Suppressor macrophage (primary cell): ENCODE data around the gene CHD5.

ENCODE experiments used
- DNase-seq, 4 experiments: peaks; one replicate each; pipeline ENCODE4 v3.0.0-alpha.2; 2020 to 2022

CHD5 gene

DNA sequence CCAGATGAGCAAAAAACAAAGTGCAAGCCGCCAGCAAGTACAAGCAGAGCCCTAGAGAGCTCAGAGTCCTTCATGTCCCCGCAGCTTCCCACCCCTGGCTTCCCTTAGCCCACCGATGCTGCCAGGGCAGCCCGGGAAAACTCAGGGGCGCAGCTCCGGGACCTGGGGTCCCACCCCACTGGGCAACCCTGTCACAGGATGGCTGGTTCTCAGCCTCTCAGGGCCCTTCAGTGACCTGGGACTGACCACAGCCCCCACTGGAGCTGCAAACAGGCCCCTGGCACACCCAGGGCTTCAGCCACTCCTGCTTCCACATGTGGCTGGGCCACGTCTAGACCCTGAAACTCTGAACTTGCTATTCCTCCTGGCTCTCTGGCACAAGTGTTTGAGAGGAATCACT lies 49.5 kb downstream of the CHD5 start:
- no peak for DNase-seq

DNA sequence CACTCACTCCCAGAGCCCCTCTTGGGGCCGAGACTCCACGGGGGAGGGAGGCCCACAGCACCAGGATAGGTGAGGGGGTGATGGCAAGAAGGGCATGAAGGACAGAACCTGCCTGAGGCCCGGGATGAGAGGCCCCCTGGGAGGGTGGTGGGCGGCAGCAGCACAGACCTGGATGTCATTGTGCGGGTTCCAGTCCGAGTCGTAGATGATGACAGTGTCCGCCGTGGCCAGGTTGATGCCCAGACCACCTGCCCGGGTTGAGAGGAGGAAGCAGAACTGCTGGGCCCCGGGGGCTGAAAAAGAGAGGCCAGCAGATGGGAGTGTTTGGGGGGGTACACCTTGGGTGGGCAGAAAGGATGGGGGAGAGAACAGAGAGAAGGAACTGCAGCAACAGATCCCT lies 50.1 kb downstream of the CHD5 start:
- no peak for DNase-seq

DNA sequence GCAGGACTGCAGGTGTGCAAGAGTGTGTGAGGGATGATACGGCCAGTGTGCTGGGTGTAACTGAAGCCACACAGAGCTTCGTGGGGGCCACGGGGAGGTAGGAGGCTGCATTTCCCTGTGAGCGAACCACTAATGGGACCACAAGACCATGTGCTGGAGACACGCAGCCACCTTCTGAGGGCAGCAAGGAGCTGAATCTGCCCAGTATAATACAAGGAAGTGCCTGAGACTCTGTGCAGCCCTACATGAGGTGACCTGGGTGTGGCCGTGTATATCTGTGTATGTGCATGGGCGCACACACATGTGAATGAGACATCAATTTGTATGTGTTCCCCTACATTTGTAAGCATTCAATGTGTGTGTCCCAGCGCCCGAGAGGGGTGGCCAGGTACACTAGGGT lies 50.8 kb downstream of the CHD5 start:
- peak in 1 of 4 experiments; percentile 2 for DNase-seq

DNA sequence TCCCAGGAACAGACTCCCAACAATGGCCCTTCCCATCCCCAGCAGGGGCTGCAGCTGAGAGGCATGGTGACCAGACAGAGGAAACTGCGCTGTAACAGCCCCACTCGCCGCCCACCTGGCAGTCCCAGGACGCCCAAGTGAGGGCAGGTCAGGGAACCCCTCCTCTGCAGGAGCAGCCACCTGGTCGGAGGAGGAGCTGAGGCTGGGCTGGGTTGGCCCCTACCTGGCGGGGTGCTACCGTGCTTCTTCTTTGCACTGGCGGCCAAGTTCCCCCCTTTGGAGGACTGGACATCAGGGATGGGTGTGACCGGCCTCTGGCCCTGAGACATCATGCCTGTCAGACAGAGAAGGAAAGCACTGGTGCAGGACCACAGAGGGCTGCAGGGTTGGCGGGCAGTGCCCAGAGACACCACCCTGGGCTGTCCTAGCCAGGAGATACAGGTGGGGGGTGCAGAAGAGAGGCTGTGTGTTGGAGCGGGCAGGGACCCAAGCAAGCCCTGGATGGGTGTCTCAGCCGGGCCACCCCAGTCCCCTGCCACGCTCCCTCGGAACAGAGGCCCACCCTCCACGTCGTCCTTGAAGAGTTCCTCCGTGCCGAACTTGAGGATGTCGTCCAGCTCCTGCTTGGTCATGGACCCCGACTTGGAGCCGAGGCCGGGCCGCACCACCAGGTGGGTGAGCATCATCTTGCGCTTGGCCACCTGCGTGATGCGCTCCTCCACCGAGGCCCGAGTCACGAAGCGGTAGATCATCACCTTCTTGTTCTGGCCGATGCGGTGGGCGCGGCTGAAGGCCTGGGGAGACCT lies 51.6 kb downstream of the CHD5 start:
- DNase-seq = peak in 1 of 4 experiments; percentile 1

DNA sequence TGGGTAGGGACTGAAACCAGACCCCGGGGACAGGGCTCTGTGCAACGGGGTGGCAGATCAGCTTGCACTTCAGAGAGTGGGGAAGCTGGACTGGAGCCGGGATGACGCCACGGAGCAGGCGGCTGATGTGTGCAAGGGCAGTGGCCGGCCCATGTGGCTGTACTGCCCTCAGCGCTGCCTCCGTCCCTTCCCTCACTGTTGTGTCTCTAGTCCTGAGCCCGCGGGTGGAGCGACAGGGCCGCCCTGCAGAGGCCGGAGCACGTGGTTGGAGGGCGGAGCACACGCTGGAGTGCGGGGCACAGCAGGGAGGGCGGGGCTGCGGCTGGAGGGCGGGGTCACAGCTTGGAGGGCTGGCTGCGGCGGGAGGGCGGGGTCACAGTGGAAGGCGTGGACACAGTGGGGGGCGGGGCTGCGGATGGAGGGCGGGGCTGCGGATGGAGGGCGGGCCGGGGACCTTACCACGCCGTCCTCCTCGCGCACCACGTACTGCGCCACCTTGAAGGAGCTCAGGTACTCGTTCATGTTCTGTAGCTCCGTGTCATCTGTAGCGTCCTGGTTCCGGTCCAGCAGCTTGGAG lies 52.4 kb downstream of the CHD5 start:
- peak; percentile 81 to 93 (median 89) for DNase-seq

DNA sequence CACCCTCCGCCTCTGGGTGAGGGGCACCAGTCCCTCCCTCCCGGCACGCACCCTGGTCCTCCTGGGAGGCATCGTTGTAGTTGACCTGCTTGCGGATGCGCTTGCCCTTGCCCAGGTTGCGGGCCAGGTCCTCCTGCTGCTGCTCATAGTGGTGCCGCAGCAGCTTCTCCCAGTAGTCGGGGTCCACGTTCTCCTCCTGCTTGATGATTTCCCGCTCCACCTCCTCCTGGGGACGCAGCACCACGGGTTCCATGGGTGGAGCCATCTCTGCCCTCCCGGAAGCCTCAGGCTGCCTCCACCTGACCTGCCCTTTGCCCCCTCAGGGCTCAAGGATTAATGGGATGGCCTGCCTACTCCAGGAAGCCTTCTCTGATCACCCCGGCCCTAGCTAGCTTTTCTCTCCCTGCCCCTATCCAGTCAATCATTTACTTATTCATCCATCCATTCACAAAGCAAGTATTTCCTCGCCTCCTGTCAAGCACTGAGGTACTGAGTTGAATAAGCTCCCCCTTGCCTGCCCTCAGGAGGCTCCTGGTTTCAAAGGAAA lies 53.5 kb downstream of the CHD5 start:
- DNase-seq = peak in 1 of 4 experiments; percentile 1

DNA sequence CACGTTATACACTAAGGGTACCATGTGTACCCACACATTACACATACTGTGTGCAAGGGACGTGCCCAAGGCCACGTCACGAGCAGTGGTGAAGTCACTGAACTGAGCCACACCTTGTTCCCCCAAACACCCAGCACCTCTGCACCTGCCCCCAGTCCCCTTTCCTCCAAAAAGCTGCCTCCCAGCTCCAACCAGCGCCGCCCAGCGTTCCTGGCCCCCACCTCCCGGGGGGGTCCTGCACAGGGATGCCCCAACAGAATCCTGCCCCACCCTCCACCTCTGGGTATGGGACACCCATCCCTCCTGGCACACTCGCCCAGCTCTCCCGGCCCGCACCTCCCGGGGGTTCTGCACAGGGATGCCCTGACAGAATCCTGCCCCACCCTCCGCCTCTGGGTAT lies 54.1 kb downstream of the CHD5 start:
- peak in 1 of 4 experiments; percentile 1 for DNase-seq

DNA sequence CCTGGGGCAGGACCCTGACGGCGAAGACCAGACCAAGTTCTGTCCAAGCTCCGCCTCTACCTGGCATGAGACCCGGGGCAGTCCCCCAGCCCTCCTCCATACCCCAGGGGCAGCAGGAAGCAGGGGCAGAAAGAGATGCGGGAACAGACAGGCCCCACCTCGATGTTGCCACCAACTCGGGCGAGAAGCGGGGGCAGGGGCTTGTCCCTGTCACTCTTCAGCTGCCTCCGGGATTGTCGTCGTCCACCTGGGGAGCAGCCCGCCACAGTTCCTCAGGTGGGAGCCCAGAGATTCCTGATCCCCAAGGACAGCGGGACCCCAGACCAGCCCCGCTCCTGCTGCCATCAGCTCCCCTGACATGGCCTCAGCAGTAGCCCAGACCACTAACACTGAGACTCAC lies 54.8 kb downstream of the CHD5 start:
- peak in 1 of 4 experiments; percentile 1 for DNase-seq

DNA sequence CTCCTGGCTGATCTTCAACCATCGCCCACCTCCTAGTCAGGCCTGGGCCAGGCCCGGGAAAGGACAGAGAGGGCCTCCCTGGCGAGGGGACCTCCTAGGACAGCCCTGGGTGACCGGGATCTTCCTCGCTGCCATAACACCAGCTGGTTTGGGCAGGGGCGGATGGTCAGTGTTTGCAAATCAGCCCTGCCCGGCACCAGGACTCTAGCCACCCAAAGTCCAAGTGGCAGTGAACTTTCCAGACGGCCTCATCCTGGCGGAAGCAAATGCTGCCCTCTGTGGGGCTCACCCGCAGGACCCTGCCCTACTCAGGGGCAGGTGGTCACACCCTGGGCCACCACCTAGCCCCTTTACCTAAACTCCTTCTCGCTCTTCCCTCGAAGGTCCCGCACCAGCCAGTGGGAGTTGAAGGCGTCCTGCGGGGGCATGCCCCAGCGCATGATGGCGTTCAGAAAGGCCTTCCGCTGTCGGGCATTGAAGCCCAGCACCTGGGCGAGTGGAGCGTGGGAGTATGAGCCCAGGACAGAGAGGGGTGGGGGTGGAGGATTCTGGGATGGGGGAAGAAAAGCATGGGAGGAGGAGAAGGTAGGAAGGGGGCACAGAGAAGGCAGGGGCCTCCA lies 55.3 kb downstream of the CHD5 start:
- DNase-seq = peak in 1 of 4 experiments; percentile 1

DNA sequence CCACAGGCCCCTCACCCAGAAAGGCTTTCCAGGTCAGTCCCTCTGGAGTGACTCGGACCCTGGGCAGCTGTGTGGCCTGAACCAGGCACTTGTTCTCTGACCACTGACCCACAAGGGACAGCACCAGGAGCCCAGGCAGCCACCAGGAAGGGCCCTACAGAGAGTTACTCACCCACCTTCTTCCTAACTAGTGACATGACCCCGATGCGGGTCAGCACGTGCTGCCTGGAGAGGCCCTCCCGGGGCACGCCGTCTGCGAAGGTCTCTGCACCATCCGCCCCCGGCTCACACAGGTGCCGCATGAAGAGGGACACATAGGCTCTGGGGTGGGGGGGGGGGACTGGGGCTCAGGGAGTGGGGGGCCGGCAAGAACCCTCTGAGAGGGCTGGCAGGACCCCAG lies 55.8 kb downstream of the CHD5 start:
- no peak for DNase-seq

DNA sequence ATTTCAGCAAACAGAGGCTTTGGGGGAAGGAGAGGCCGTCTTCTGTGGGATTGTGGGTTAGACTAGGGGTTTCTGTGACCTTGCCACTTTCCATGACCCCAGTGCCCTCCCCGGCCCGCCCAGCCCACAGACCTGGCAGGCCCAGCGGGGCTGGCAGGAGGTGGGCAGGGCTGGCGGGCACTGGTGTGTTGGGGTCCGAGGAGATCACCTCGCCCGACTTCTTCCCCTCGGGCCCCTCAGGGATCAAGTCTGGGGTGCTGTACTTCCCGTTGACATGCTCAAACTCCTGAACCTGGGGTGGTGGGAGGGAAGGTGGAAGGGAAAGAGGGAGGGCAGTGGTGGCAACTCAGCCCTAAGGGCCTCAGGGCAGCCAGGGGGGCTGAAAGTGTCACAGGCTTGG lies 56.3 kb downstream of the CHD5 start:
- no peak for DNase-seq

DNA sequence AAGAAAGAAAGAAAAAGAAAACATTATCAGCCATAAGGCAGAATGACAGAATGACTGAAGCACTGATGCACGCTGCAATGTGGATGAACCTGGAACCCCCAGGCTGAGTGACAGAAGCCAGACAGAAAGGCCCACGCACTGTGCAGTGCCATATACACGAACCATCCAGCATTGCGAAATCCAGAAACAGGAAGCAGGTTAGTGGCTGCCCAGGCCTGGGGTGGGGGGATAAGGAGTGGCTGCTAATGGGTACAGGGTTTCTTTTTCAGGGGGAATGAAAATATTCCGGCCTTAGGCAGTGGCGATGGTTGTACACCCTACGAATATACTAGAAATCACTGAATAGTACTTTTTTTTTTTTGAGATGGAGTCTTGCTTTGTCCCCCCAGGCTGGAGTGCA lies 57.0 kb downstream of the CHD5 start:
- peak; percentile 61 to 81 (median 80) for DNase-seq

DNA sequence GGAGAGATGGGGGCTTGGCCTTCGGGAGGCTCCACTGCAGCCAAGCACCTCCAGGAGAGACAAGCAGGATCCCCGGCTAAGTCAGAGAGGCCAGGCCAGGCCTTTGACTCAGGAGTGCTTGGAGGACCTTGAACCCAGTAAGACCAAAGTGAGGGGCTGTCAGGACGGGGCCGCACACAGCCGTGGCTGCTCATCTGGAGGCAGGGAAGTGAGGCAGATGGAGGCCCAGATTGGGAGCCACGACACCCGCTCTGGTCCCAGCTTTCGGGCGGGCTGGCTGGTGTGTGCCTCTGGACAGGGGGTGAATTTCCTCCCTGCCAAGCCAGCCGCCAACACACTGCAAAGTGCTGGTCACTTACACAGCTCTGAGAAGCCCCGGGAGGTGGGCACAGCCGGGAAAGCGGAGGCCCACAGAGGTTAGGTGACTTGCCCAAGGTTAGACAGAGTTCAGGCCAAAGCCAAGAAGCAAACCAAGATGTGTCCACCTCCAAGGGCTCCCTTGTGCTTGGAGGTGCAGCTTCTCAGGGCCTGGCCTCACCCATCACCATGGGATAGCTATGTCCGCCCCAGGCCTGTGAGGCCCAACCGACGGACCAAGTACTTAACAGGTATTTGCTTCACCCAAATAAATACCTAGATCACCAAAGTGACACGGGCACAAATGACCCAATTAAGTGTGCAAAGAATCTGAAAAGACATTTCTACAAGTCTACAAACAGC lies 58.3 kb downstream of the CHD5 start:
- no peak for DNase-seq

DNA sequence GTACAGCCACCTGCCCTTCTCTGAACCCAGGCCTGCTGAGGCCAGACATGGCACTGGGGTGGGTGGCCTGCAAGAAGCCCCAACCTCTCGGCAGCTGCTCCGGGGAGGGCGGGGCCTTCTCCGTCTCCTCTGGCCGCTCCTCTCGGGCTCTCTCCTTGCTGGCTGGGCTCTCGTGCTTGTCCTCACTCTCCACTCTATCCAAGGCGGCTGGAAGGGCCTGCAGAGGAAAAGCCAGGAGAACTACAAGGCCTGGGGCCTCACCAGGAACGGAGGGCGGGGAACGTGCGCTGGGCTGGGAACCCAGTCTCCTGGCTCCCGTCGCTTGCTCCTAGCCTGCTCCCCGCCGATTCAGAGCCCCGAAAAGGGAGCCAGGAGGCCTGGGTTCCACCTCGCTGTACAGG lies 59.1 kb downstream of the CHD5 start:
- no peak for DNase-seq

DNA sequence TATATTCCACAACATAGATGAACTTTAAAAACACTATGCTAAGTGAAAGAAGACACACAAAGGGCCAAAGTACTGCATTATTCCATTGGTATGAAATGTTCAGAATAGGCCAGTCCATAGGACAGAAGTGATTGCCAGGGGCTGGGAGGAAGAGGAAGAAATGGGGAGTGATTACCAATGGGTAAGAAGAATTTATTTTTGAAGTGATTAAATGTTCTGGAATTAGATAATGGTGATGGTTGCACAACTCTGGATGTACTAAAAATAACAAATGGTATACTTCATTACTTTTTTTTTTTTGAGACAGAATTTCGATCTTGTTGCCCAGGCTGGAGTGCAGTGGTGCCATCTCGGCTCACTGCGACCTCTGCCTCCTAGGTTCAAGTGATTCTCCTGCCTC lies 61.7 kb downstream of the CHD5 start:
- peak in 1 of 4 experiments; percentile 1 for DNase-seq

DNA sequence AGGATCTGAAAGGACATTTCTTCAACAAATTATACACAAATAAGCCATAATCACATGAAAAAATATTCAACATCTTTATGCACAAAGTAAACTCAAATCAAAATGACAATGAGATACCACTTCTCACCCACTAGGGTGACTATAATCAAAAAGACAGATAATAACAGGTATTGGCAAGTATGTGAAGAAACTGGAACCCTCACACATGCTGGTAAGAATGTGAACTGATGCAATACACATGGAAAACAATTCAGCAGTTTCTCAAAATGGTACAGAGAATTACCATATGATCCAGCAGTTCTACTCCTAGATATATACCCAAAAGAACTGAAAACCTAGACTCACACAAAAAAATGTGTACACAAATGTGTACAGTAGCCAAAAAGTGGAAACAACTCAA lies 62.5 kb downstream of the CHD5 start:
- DNase-seq = no peak

DNA sequence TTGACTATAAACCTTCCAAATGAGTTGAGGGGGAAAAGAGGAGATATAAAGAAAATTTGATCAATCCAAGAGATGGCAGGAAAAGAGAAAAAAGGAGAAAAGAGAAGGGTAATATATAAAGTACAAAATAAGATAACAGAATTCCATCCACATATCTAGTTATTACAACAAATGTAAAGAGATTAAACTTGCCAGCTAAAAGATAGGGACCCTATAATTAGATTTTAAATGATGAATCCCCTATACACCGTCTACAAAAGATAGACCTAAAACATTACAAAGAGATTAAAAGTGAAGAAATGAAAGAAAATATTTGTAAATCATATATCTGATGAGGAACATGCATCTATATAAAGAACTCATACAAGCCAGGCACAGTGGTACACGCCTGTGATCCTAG lies 63.1 kb downstream of the CHD5 start:
- no peak for DNase-seq

DNA sequence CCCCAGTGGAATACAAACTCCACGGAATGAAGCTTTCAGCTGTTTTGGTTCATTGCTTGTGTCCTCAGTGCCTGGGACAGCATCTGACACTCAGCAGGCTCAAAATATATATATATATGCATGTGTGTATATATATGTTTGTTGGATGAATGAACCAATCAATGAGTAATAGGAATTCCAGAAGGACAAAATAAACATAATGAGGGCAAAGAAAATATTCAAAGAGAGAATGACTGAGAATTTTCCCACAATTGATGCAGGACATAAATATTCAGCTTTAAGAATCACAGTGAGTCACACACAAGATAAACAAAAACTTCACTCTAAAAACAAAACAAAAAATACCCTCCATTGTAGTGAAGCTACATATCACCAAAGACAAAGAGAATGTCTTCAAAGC lies 64.0 kb downstream of the CHD5 start:
- DNase-seq = no peak

DNA sequence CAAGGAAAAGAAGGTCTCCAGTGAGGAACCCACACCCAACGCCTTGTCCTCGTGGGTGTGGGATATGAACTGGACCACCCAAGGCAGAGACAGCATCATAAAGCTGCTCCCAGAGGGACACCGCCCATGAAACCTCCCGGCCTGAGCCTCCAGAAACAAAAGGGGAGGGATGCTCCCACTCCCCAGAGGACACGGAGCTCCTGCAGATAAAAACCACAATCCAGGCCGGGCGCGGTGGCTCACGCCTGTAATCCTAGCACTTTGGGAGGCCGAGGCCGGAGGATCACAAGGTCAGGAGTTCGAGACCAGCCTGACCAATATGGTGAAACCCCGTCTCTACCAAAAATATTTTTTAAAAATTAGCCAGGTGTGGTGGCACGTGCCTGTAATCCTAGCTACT lies 66.4 kb downstream of the CHD5 start:
- no peak for DNase-seq

DNA sequence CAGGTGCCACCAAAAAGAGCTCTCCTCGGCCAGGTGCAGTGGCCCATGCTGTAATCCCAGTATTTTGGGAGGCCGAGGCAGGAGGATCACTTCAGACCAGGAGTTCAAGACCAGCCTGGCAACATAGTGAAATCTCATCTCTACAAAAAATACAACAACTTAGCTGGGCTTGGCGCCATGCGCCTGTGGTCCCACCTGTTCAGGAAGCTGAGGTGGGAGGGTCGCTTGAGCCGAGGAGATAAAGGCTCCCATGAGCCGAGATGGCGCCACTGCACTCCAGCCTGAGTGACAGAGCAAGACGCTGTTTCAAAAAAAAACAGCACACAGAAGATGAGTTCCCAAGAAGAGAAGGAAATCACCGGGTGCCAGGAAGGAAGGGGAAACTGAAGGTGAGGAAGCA lies 67.0 kb downstream of the CHD5 start:
- DNase-seq = no peak

DNA sequence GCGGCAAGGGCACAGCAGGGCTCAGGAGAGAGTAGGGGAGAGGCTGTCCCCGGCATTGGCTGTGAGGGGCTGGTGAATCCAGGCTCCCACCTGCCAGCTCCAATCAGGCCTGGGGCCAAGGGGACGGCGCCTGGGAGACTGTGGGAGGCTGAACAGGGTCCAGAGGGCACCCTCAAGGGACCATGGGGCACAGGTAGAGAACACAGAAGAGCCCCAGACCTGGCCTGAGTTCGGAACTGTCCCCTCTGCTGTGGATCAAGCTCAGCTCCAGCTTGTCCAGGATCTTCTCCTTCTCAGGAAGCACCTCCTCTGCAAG lies 67.5 kb downstream of the CHD5 start:
- no peak for DNase-seq

DNA sequence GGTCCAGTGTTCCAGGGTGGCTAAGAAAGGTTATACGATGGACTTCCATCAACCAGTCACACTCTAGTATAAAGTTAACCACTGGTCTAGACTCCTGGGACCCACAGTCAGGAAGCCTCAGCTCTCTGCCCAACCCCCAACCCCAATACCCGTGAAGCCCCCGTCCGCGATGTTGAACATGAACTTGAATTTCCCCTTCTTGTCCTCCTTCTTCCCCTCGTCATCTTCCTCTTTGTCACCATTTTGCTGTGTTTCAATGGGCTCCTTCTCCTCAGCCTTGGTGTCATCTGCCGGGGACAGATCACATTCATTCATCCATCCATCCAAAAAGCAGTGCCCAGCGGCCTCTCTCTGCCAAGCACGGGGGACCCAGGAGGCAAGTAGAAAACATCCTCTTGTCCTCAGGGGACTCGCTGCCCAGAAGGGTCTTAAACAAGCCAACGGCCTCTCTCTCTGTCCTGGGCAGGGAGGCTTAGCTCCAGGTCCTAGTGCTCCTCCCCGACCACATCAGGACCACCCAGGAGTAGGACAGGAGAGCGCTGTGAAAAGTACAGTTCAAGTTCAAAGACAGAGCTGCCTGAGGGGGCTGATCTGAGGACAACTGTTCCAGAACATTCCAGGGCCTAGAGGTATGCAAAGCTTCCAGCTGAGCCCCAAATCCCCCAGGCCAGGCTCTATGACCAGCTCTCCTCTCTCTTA lies 68.0 kb downstream of the CHD5 start:
- no peak for DNase-seq

DNA sequence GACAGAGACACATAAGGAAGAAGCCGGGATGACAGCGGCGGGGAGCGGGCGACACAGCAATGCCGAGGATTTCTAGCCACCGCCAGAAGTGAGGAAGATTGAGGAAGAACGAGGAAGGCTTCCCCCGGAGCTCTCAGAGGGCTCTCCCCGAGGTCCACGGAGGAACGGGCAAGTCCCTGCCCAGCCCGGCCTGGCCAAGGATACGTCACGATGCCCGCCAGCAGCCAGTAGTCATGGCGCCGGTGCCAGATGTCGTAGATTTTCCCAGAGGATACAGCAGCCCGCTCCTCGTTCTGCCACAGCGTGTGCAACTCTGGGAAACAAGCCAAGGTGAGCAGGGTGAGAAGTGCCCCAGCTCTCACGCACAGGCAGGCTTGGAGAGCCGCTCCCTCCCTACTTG lies 68.5 kb downstream of the CHD5 start:
- DNase-seq = no peak
